Measurements from ENCODE around the gene SEL1L.
A peak's percentile ranks its signal among the peaks of the same experiment; 100 is the strongest.
"Not testable (repeated sequence)": the region's sequence is repeated elsewhere in the genome, so short reads cannot be mapped to it uniquely, and the experiment has no call there.

Gene SEL1L

DNA sequence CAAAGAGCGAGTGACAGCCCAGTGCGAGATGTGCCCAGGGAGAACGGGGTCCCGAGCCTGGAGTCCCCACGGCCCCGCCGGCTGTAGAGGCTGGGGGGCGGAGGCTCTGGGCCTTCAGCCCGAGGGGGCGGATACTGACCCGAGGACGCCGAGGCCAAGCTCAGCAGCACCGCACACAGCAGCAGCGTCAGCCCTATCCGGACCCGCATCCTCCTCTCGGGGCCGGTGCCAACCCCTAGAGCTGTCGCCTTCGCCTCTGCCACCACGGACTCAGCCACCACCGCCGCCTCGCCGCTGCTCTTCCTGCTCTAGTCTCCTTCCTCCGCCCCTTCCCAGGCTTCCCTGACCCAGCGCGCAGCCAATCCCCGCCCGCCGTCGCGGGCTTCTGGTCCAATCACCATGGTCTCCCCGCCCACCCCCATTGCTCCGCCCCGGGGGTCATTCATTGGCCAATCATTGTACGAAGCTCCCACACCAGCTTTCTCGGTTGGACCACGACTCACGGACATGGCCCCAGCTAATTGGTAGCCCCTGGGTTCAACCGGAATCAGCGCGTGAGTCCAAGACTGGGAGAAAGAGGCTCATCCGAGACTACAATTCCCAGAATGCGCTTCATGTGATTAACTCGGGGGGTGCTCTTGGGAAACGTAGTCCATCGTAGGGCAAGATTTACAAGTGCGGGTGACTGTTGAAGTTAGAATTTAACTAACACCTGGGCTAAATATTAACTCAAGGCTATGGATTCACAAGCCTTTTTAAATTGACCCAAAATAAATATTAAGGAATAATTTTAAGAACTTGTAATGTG, at the start of gene SEL1L:
Gene SEL1L, minus strand, starts transcription at position 318 of the 808 bp plus-strand sequence. Its CDS starts 109 bp downstream, at position 209.
- peak; percentile 38 for DNase-seq

- no peak for DNase-seq
These were observed 48.8 kb upstream of the SEL1L start for GRCh38 chr14:81582420-81582819.

- no peak for DNase-seq
These were observed 45.5 kb upstream of the SEL1L start for GRCh38 chr14:81579115-81579514.

DNA sequence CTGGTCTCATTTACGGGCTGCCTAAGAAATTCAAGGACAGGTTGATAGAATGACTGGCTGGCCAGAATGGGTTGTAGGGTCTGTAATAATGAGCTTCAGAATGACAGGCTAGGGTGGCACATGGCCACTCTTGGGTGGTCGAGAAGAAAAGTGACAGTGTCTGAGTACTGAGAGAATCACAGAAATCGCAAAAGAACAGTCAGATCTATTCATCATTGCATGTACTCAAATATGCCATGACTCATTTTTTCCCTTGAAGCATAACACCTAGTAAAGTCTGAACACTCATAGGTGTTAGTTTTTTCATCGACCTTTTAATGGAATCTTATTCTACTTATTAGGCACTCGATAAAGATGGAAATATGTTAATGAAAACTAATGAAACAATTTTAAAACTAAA, 37.8 kb upstream of the SEL1L start:
- DNase-seq, result no peak

DNA sequence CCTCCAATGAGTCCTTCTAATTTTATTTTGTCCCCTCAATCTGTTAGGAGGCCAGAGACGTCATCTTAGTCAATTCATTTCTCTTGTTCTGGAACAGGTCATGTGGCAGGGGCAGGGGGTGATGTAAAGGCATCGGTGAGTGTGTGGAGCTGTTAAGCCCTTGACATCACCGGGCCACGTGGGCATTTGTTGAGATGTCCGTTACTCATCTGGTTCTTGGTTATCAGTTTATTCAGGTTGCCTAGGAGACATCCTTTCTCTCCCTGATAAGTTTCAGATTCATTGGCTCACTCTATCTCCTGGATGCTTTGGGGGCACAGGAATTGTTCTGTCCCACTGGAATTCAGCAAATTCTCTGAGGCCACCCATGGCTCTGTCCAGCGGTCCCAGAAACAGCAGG, 33.6 kb upstream of the SEL1L start:
- no peak for DNase-seq

DNA sequence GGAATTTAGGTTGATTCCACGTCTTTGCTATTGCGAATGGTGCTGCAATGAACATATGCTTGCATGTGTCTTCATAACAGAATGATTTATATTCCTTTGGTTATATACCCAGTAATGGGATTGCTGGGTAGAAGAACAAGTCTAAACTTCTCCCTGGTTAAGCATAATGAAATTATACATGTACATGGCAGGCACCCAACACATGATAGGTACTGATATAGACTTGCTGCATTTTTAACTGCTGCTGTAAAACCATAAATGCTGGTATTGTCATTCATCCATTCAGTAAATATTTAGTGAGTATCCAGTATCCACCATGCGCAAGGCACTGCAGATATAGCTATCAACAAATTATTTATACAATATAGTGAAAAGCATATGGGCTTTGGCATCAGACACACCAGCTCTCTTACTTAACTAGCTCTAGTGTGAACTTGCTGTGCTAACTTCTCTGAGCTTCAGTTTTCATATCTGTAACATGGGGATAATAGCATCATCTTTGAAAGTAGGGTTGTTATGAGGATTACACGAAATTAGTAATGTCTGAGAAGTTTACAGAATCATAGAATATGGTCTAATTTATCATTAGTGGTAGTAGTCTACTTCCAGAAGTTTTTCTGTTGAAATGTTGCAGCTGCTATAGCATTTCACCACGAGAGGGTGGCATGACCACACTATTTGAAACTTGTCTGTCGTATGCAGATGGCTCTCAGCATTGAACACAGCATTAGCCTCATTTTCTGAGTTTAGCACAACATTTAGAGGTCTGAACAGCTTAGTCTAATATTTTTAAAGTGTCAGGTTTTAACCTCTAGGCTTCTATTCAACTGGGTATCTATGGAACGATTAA, 32.0 kb upstream of the SEL1L start:
- DNase-seq, result no peak

- no peak for DNase-seq
These were observed 29.2 kb upstream of the SEL1L start for GRCh38 chr14:81562818-81563217.

GRCh38 chr14:81561084-81561775, 27.6 kb upstream of the SEL1L start:
- DNase-seq, result no peak

DNA sequence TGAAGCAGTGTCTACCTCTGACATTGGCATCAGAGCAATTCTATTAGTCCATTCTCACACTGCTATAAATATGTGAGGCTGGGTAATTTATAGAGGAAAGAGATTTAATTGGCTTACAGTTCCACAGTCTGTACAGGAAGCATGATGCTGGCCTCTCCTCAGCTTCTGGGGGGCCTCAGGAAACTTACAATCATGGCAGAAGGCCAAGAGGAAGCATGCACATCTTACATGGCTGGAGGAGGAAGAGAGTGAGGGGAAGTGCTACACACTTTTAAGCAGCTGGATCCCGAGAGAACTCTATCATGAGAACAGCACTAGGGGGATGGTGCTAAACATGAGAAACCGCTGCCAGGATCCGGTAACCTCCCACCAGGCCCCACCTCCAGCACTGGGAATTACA, 25.7 kb upstream of the SEL1L start:
- no peak for DNase-seq

DNA sequence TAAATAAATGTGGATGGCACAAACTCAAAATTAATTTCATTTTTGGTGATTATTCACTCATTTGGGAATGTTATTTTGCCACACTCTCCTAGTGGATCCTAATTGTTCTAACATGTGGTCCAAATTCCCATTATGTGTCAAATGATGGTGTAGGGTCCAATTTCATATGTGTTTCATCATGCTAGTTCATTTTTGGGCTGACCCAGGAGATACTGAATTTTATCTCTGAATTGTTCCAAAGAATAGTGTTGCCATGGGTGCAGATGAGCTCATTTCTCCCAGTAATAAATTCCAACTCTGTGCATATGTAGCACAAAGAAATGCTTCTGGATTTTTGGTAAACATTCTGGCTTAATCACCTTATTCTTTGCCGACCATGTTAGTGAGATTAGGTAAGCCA, 23.5 kb upstream of the SEL1L start:
- DNase-seq, result no peak

DNA sequence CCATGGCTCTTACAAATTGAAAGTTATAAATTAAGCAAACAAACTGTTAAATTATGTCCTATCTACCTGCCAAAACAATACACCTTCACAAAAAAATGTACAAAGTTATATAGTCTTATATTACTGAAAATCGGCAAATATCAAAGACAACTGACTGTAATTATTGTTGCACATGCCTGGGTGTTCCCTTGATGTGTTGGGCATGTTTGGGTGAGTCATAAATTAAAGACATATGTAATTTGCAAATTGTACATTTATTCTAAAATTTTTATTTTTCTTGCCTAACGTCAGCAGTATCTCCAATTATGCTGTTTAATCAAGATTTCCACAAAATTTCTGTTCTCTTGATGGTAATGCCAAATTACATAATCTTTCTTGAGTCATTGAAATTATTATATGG, 22.0 kb upstream of the SEL1L start:
- no peak for DNase-seq

DNA sequence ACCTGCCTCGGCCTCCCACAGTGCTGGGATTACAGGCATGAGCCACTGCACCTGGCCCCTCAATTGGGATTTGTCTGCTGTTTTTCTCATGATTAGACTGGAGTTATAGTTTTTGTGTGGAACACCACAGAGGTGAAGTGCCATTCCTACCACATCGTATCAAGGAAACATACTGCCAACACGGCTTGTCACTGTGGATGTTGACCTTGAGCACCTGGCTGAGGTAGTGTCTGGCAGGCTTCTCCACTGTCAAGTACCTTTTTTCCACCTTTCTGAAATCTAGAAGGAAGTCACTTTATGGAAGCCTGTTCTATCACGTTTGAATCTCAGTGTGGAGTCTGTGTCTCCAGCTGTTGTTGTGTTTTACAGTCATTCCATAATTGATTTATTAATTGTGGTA, 21.4 kb upstream of the SEL1L start:
- DNase-seq, result no peak

DNA sequence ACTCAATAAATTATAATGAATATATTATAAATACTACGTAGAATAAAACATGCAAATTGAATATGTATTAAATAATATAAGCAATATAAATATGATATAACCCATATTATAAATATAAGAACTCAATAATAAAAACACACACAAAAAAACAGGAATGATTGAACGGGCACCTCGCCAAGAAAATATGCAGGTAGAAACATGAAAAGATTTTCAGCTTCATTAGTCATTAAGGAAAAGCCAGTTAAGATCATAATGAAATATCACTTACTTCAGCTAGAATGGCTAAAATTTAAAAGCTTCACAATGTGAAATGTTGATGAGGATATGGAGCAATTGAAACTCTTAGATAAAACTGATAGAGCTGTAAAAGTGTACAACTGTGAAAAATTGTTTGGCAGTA, 17.8 kb upstream of the SEL1L start:
- DNase-seq, result no peak

GRCh38 chr14:81550001-81550637, 16.5 kb upstream of the SEL1L start:
- DNase-seq, result no peak

GRCh38 chr14:81541206-81541605, 7.6 kb upstream of the SEL1L start:
- not testable (repeated sequence) for DNase-seq

DNA sequence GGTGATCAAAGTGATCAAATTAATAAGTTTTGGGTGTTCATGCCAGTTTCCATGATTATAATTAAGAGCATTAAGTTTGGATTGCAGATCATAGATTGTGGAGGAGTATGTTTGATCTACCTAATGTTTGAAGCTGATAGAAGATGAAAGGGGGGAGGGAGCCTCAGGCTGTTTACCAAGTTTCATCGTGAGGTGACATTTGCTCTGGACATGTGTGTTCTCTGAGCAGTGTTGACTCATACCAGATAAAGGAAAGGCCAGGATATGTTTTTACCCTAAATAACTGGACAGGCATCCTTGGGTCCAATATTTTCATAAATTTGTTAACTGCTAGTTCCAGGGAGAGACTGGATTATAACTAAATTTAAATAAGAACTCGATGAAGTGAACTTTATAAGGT, 3.5 kb upstream of the SEL1L start:
- DNase-seq, result no peak

DNA sequence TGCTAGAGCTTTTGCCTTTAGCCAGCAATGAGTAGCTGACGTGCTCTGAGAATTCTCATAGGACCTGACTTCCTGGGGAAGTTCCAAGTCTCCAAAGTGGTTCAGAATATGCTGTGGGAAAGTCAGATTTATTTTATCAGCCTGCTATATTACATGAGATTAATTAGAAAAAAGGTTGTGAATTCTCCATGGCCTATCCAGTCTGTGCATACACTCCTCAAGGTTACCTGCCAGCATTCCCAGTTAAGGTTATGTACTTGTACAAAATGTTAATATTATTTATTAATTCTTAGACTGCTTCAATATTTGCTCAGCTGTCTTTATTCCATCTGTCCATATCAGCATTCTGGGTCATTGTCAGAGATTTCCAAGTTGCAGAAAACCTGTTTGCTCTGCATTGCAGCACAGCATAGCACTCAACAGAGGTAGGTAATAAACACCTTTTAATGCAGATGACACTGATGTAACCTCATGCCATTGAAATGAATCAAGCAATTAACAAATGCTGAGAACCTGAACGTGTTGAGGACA, 2.7 kb upstream of the SEL1L start:
- no peak for DNase-seq

DNA sequence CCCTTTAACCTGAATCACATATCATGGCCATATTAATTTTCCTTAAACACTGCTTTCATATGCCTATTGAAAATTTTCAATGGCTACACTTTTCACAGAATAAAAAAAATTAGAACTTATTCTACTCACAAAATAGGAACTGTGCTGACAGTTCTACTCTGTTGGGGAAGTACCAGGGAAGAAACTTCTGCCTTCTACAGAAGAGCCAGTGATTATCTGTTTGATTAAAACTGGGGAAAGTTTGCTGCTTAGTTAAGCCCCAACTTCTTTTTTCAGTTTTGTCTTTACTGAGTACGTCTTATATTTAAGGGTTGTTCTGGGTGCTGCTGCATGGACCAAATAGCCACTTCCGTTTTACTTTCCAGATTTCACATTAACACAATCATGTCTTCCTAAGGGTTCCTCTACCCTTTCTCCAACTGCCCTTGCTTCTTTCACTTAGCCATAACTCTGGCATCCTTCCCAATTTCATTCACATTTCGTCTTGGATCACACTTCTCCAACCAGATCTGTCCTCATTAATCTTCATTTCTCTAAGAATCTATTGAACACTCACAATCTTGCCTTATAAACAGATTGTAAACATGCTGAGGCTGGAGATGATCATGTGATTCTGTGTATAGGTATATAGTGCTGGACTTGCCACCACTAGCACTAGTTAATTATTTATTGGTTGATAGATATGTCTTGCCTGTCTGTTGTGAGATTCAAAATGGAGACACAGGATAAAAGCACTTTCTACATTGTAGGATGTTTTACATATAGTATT, 1.9 kb upstream of the SEL1L start:
- no peak for DNase-seq

DNA sequence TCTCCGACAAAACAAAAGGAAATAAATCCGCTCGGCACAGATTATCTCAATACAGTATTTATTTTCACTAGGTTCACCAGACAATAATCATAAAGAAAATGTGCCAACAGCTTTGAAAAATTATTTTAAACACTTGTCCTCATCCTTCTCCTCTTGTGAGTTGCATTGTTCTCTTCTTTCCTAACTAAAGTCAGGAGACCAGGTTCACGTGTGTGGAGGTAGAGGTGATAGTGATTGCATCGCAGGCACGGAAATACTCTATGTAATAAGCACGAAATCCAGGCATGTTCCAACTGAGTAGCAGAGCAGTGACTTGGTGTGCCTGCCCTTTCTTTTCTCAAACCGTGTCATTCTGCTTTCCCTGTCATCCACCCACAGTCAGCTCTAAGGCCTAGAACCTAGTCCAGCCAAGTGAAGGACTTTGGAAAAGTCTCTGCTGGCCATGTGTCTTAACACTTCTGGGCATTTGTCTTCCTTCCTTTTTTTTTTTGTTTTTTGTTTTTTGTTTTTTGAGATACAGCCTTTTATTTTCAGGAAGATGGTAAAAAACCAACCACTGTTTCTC, 939 bp upstream of the SEL1L start:
- no peak for DNase-seq

- DNase-seq, result no peak
These were observed 479 bp downstream of the SEL1L start for GRCh38 chr14:81533212-81533535.

DNA sequence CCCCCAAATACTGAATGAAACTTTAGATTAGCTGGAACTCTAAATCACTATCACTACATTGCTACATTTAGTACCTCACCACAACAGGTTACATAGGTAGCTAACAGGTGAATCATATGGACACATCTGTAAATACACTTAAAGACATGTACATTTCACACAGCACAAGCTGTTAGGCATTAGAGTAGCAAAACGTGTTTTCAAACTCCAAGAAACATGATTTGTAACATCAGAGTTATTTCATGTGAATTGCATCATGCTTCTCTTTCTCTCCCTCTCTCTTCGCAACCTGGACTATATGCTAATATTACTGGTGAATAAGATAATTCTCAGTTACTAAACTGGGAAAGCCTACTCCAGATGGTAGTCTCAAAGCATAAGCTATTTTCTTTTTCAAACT, 4.3 kb downstream of the SEL1L start:
- DNase-seq, result no peak

- no peak for DNase-seq
These were observed 8.5 kb downstream of the SEL1L start for GRCh38 chr14:81525129-81525528.

All from 8988T (cell line).